Measurements from ENCODE around the gene TMEM9B. TPM values are rescaled to one million over a fixed set of nuclear protein-coding genes. Genes with fewer than 3 reads are reported as not detected.

TMEM9B gene
- total and polyA plus RNA-seq, 9 of the 15 experiments (the other 6 are each of a cell fraction or from before 2014, with no cell fraction given), result 7.7 to 20.0 (median 14.0) TPM

DNA sequence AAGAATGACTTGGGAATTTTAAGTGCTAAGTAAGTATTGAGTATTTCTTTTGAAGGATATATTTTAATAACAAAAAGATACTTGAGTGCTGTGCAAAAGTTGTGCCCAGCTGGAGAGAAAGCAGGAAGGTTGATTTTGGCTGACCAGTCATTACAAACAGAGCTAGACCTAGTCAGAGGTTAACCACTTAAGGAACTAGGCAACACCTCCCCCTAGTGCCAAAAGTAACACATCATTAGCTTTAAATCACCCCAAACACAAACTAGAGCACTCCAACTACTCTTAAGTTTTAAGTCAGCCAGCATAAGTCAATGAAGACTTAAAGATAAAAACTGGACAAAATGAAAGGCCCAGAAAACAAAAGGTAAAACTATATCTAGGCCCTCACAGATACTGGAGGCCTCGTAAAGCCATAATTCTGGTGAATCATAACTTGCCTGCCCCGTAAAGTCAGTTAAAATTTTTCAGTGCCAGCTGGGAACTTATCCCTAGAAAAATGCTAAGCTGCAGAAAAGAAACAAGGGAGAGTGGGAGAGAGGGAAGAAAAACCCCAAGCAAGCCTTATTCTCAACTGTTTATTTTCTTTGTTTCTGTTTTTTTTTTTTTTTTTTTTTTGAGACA lies 4.6 kb downstream of the TMEM9B start:
- H3K9me3 ChIP-seq (replicated peaks; ENCODE audit: control insufficient read depth, insufficient read depth, low read depth, low read length), result no peaks in the 10 kb centered on the region
- BruUV-seq (replicated peaks), result no TSS peak
- H3K27me3 ChIP-seq (ENCODE audit: control insufficient read depth in 2 of 2, insufficient read depth in 2 of 2, low read length in 2 of 2), result no peaks in the 10 kb centered on the region
- intact Hi-C loops (cut with micrococcal nuclease) (loop anchor here (1.0 to 10.0 kb wide), 7 partner anchors 43 to 385 kb away; partner anchors contain the start of gene NRIP3), in situ Hi-C loops (cut with MboI) (no loop called here)
- CTCF ChIA-PET (ENCODE audit: low intra/inter-chr PET ratio), result interaction anchor here (0.7 to 1.4 kb wide), 4 partner anchors 46 to 973 kb away, joined by 3 to 5 read pairs (median 4); no protein-coding TSS in a partner anchor
- no peaks in the 10 kb centered on the region for H3K9me1 ChIP-seq (ENCODE audit: control insufficient read depth, insufficient read depth, low read length)
- 24% methylated on average over 2 of the region's 2 CpGs for WGBS (ENCODE audit: insufficient coverage, low coverage, missing lambda C conversion rate)
- no peak overlapping the region for H3K9ac ChIP-seq (ENCODE audit: insufficient read depth in 1 of 2, low read depth in 2 of 2, low read length in 2 of 2)
- H3K4me2 ChIP-seq (ENCODE audit: insufficient read depth, low read length), result no peak overlapping the region
- H3K4me1 ChIP-seq (replicated peaks in 1 of 2; ENCODE audit: control insufficient read depth in 2 of 2, insufficient read depth in 2 of 2, low read length in 2 of 2), result peaks cover 10 to 11% of the 10 kb centered on the region in 2 experiments; a peak in 4 of 5 replicates
- no peaks in the 10 kb centered on the region for H4K20me1 ChIP-seq (replicated peaks; ENCODE audit: control insufficient read depth, insufficient read depth, low read length)
- FAIRE-seq (peak; percentile 94), ATAC-seq (peak; percentile 60), DNase-seq (ENCODE audit: extremely low read depth in 1 of 4, low spot score in 3 of 4) (peak; percentile 60 to 81 (median 67))
- POLR2A ChIA-PET, result interaction anchor here (1.0 to 1.5 kb wide), 3 partner anchors 17 to 269 kb away, joined by 3 to 4 read pairs (median 4); partner anchors contain the start of gene ASCL3
- no peak overlapping the region for H3K27ac ChIP-seq (ENCODE audit: extremely low read depth, low read depth, low read length)
- H3K4me3 ChIP-seq, result no peak overlapping the region
- H3K36me3 ChIP-seq (ENCODE audit: control insufficient read depth, insufficient read depth, low read length), result peaks cover 23% of the 10 kb centered on the region; the same call in 2 of the 3 replicates
- H2AFZ ChIP-seq (ENCODE audit: low read depth, low read length), result no peak overlapping the region
- peaks cover 48% of the 10 kb centered on the region for H3K79me2 ChIP-seq (ENCODE audit: control insufficient read depth, insufficient read depth, low read length)
- TF ChIP-seq SAFB2 (IDR thresholded peaks at IDR 0.05; ENCODE audit: borderline replicate concordance, low read depth, low read length, severe bottlenecking) (no peak), ZNF507 (tag; conservative IDR thresholded peaks at IDR 0.05) (no peak)
- TF ChIP-seq, protein P1, sequence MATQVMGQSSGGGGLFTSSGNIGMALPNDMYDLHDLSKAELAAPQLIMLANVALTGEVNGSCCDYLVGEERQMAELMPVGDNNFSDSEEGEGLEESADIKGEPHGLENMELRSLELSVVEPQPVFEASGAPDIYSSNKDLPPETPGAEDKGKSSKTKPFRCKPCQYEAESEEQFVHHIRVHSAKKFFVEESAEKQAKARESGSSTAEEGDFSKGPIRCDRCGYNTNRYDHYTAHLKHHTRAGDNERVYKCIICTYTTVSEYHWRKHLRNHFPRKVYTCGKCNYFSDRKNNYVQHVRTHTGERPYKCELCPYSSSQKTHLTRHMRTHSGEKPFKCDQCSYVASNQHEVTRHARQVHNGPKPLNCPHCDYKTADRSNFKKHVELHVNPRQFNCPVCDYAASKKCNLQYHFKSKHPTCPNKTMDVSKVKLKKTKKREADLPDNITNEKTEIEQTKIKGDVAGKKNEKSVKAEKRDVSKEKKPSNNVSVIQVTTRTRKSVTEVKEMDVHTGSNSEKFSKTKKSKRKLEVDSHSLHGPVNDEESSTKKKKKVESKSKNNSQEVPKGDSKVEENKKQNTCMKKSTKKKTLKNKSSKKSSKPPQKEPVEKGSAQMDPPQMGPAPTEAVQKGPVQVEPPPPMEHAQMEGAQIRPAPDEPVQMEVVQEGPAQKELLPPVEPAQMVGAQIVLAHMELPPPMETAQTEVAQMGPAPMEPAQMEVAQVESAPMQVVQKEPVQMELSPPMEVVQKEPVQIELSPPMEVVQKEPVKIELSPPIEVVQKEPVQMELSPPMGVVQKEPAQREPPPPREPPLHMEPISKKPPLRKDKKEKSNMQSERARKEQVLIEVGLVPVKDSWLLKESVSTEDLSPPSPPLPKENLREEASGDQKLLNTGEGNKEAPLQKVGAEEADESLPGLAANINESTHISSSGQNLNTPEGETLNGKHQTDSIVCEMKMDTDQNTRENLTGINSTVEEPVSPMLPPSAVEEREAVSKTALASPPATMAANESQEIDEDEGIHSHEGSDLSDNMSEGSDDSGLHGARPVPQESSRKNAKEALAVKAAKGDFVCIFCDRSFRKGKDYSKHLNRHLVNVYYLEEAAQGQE (IDR thresholded peaks at IDR 0.05; ENCODE audit: borderline replicate concordance), result peak; percentile 67; the same call in 1 of the 2 replicates
- TF ChIP-seq, protein P1 (CRISPR knock-in tag; IDR thresholded peaks at IDR 0.05; ENCODE audit: low read depth), result no peak
- TF ChIP-seq, protein P2, sequence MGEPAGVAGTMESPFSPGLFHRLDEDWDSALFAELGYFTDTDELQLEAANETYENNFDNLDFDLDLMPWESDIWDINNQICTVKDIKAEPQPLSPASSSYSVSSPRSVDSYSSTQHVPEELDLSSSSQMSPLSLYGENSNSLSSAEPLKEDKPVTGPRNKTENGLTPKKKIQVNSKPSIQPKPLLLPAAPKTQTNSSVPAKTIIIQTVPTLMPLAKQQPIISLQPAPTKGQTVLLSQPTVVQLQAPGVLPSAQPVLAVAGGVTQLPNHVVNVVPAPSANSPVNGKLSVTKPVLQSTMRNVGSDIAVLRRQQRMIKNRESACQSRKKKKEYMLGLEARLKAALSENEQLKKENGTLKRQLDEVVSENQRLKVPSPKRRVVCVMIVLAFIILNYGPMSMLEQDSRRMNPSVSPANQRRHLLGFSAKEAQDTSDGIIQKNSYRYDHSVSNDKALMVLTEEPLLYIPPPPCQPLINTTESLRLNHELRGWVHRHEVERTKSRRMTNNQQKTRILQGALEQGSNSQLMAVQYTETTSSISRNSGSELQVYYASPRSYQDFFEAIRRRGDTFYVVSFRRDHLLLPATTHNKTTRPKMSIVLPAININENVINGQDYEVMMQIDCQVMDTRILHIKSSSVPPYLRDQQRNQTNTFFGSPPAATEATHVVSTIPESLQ (CRISPR knock-in tag; IDR thresholded peaks at IDR 0.05), result no peak

Data from K562 (cell line).